IMR-90 (cell line): Measurements from ENCODE around the gene SLC4A2. TPM values are rescaled to one million over a fixed set of nuclear protein-coding genes. Genes with fewer than 3 reads are reported as not detected.
A peak's percentile ranks its signal among the peaks of the same experiment; 100 is the strongest.

ENCODE experiments used
- ATAC-seq: fragments of 200-7000 bp; cut with Tn5 transposase; 2 replicates; pipeline ENCODE4 v1.9.1; 2020; ENCODE audit warnings: low read depth, mild to moderate bottlenecking, moderate library complexity
- BruUV-seq: library from RNA; stranded (reverse); fragments of 400-500 nt; replicated peaks from 2 replicates; lab custom pipeline; 2021; lab: Mats Ljungman, UMichigan
- CTCF ChIA-PET: fragments of 300-600 bp; formaldehyde crosslinking; extraction: SDS; loops from one replicate; lab custom pipeline; 2021; ENCODE audit warnings: antibody characterized with exemption; lab: Yijun Ruan, JAX
- POLR2A ChIA-PET: fragments of 300-600 bp; sonication (Branson Sonifier 250); formaldehyde crosslinking; loops from one replicate; lab custom pipeline; 2022; ENCODE audit warnings: antibody characterized with exemption; ENCODE audit not compliant: unreplicated experiment; lab: Charles Lee
- DNase-seq: peaks from one replicate; pipeline ENCODE4 v3.0.0; 2013
- H2AFZ ChIP-seq: replicated peaks from 2 replicates; pipeline ENCODE3; 2013; ENCODE audit warnings: low read length, mild to moderate bottlenecking; ENCODE audit not compliant: poor library complexity
- H2AK5ac ChIP-seq: 2 replicates; pipeline ENCODE4 v1.6.1; 2013; ENCODE audit warnings: low read depth, low read length, inconsistent platforms
- H2AK9ac ChIP-seq: replicated peaks from 2 replicates; pipeline ENCODE3; 2013; ENCODE audit warnings: mild to moderate bottlenecking, low read depth, low read length, moderate library complexity; ENCODE audit not compliant: poor library complexity
- H2BK120ac ChIP-seq: 2 replicates; pipeline ENCODE4 v1.6.1; 2013; ENCODE audit warnings: low read depth, low read length, inconsistent platforms
- H2BK15ac ChIP-seq: 3 replicates; pipeline ENCODE4 v1.6.1; 2013; ENCODE audit warnings: low read depth, low read length, inconsistent platforms
- H2BK20ac ChIP-seq: 2 replicates; pipeline ENCODE4 v1.6.1; 2013; ENCODE audit warnings: low read depth, mild to moderate bottlenecking, inconsistent platforms, low read length, moderate library complexity
- H2BK5ac ChIP-seq: 2 replicates; pipeline ENCODE4 v1.6.1; 2013; ENCODE audit warnings: mild to moderate bottlenecking, low read depth, low read length, inconsistent platforms; ENCODE audit not compliant: poor library complexity, severe bottlenecking
- H3K14ac ChIP-seq: replicated peaks from 2 replicates; pipeline ENCODE4 v1.6.1; 2013; ENCODE audit warnings: low read depth, low read length, inconsistent platforms
- H3K18ac ChIP-seq: 2 replicates; pipeline ENCODE4 v1.6.1; 2013; ENCODE audit warnings: low read depth, low read length, control low read depth
- H3K23ac ChIP-seq: 2 replicates; pipeline ENCODE4 v1.6.1; 2013; ENCODE audit warnings: low read depth, low read length, inconsistent platforms
- H3K27ac ChIP-seq: 2 replicates; pipeline ENCODE4 v1.5.1; 2013; ENCODE audit warnings: mild to moderate bottlenecking, control low read depth, low read length; ENCODE audit not compliant: insufficient read depth
- H3K27me3 ChIP-seq: 2 replicates; pipeline ENCODE4 v1.6.1; 2013; ENCODE audit warnings: low read length; ENCODE audit not compliant: control insufficient read depth, insufficient read depth
- H3K36me3 ChIP-seq: 2 replicates; pipeline ENCODE4 v1.6.1; 2013; ENCODE audit warnings: low read length, mixed read lengths; ENCODE audit not compliant: control insufficient read depth, insufficient read depth
- H3K4ac ChIP-seq: 2 replicates; pipeline ENCODE4 v1.6.1; 2013; ENCODE audit warnings: low read depth, low read length, inconsistent platforms
- H3K4me1 ChIP-seq: 2 replicates; pipeline ENCODE4 v1.6.1; 2013; ENCODE audit warnings: low read length, mixed read lengths; ENCODE audit not compliant: control insufficient read depth, insufficient read depth
- H3K4me2 ChIP-seq: 2 replicates; pipeline ENCODE4 v1.6.1; 2013; ENCODE audit warnings: low read depth, mild to moderate bottlenecking, control low read depth, low read length, moderate library complexity
- H3K4me3 ChIP-seq: 2 replicates; pipeline ENCODE4 v1.5.1; 2013; ENCODE audit warnings: low read depth, mild to moderate bottlenecking, control low read depth, low read length, moderate library complexity; ENCODE audit not compliant: insufficient read depth
- H3K56ac ChIP-seq: 2 replicates; pipeline ENCODE4 v1.6.1; 2013; ENCODE audit warnings: low read length, inconsistent platforms; ENCODE audit not compliant: insufficient read depth; ENCODE audit errors: extremely low read depth
- H3K79me1 ChIP-seq, 2 experiments: 2 replicates each; pipeline ENCODE4 v1.6.1; 2013; ENCODE audit warnings: low read length in 2 of 2, inconsistent platforms in 1 of 2, low read depth in 1 of 2
- H3K9ac ChIP-seq: 2 replicates; pipeline ENCODE4 v1.6.1; 2013; ENCODE audit warnings: low read depth, low read length, control low read depth
- H3K9me1 ChIP-seq: 2 replicates; pipeline ENCODE4 v1.6.1; 2013; ENCODE audit warnings: low read length, inconsistent platforms; ENCODE audit not compliant: insufficient read depth
- H3K9me3 ChIP-seq: 2 replicates; pipeline ENCODE4 v1.6.1; 2013; ENCODE audit warnings: low read length; ENCODE audit not compliant: control insufficient read depth, insufficient read depth
- H4K20me1 ChIP-seq: 2 replicates; pipeline ENCODE4 v1.6.1; 2013; ENCODE audit warnings: low read length, inconsistent platforms; ENCODE audit not compliant: insufficient read depth
- H4K5ac ChIP-seq: 2 replicates; pipeline ENCODE4 v1.6.1; 2013; ENCODE audit warnings: mild to moderate bottlenecking, low read depth, low read length, control low read depth
- H4K8ac ChIP-seq, 2 experiments: 2 replicates each; pipeline ENCODE4 v1.6.1; 2013; ENCODE audit warnings: low read depth in 2 of 2, low read length in 2 of 2, control low read depth in 1 of 2, inconsistent platforms in 1 of 2
- H4K91ac ChIP-seq: 2 replicates; pipeline ENCODE4 v1.6.1; 2013; ENCODE audit warnings: low read depth, low read length, inconsistent platforms; ENCODE audit not compliant: insufficient read depth
- BHLHE40 ChIP-seq: fragments of 150-350 bp; IDR thresholded peaks from 2 replicates; pipeline ENCODE4 v1.6.1; 2016; ENCODE audit warnings: mild to moderate bottlenecking, low read depth, low read length
- CEBPB ChIP-seq: IDR thresholded peaks from 2 replicates; pipeline ENCODE4 v1.6.1; 2012; ENCODE audit warnings: low read depth, low read length, improper control_type of control experiment
- FOS ChIP-seq: fragments of 150-350 bp; IDR thresholded peaks from 2 replicates; pipeline ENCODE4 v1.6.1; 2016; ENCODE audit warnings: low read depth, low read length
- MAZ ChIP-seq: IDR thresholded peaks from 2 replicates; pipeline ENCODE4 v1.6.1; 2012; ENCODE audit warnings: low read depth, mild to moderate bottlenecking, low read length, improper control_type of control experiment, moderate library complexity, borderline replicate concordance
- MXI1 ChIP-seq: IDR thresholded peaks from 2 replicates; pipeline ENCODE4 v1.6.1; 2012; ENCODE audit warnings: low read depth, mild to moderate bottlenecking, low read length, moderate library complexity, borderline replicate concordance
- NFE2L2 ChIP-seq: fragments of 150-350 bp; IDR thresholded peaks from 2 replicates; pipeline ENCODE4 v1.6.1; 2016; ENCODE audit warnings: low read depth, mild to moderate bottlenecking, low read length
- POLR2A ChIP-seq: IDR thresholded peaks from 2 replicates; pipeline ENCODE4 v1.6.1; 2012; ENCODE audit warnings: mild to moderate bottlenecking, low read depth, low read length
- RAD21 ChIP-seq: IDR thresholded peaks from 2 replicates; pipeline ENCODE4 v1.6.1; 2012; ENCODE audit warnings: low read length, improper control_type of control experiment
- SMC3 ChIP-seq: fragments of 150-350 bp; IDR thresholded peaks from 2 replicates; pipeline ENCODE4 v1.6.1; 2016; ENCODE audit warnings: low read depth, mild to moderate bottlenecking, antibody characterized with exemption, low read length, moderate library complexity
- WGBS, 2 experiments: methylation state at CpG; one replicate each; pipeline versions ENCODE4 v1.1.5 to v1.1.7; 2013; ENCODE audit warnings: missing lambda C conversion rate in 2 of 2; ENCODE audit not compliant: insufficient read length in 1 of 2; ENCODE audit errors: extremely low coverage in 2 of 2; 5-methylcytosine and 5-hydroxymethylcytosine counted together
- dilution Hi-C: fragments of 300-500 bp; cut with HindIII; formaldehyde crosslinking; loops from one replicate; pipeline ENCODE4 v1.14.3; 2018; ENCODE audit warnings: low sequenced_read_pairs; ENCODE audit not compliant: unreplicated experiment
- in situ Hi-C: fragments of 300-500 bp; cut with MboI; formaldehyde crosslinking; loops from 3 replicates; pipeline ENCODE4 v1.14.3; 2019; ENCODE audit warnings: low sequenced_read_pairs, inconsistent platforms, mixed read lengths
- intact Hi-C: fragments of 100-400 bp; cut with micrococcal nuclease; formaldehyde crosslinking; loops from 2 replicates; pipeline ENCODE4 v1.10.0; 2022
- polyA plus RNA-seq, 3 experiments: library from polyadenylated mRNA; depleted of rRNA; stranded (reverse); fragments of >200 nt; gene quantifications; 2 replicates each; pipeline ENCODE4 v1.2.3, GENCODE V29; 2012; ENCODE audit warnings: low replicate concordance in 1 of 3
- total RNA-seq: library from RNA; depleted of rRNA; stranded (reverse); fragments of >200 nt; gene quantifications from 2 replicates; pipeline ENCODE4 v1.2.3, GENCODE V29; 2012
- TF ChIP-seq, protein P1 (sequence below): fragments of 150-350 bp; IDR thresholded peaks from 2 replicates; pipeline ENCODE4 v1.6.1; 2017; ENCODE audit warnings: mild to moderate bottlenecking, antibody characterized with exemption, low read length, low read depth
- TF ChIP-seq, protein P2 (sequence below): fragments of 150-350 bp; IDR thresholded peaks from 2 replicates; pipeline ENCODE4 v1.6.1; 2016; ENCODE audit warnings: low read depth, mild to moderate bottlenecking, low read length, moderate library complexity, borderline replicate concordance
- TF ChIP-seq, protein P3 (sequence below): conservative IDR thresholded peaks from 2 replicates; pipeline ENCODE4 v1.5.1; 2012; ENCODE audit warnings: mild to moderate bottlenecking, low read depth, low read length, improper control_type of control experiment

The SLC4A2 gene
- total and polyA plus RNA-seq, 2 of the 4 experiments (the other 2 are of a cell fraction) = 29.6 to 91.0 TPM

DNA sequence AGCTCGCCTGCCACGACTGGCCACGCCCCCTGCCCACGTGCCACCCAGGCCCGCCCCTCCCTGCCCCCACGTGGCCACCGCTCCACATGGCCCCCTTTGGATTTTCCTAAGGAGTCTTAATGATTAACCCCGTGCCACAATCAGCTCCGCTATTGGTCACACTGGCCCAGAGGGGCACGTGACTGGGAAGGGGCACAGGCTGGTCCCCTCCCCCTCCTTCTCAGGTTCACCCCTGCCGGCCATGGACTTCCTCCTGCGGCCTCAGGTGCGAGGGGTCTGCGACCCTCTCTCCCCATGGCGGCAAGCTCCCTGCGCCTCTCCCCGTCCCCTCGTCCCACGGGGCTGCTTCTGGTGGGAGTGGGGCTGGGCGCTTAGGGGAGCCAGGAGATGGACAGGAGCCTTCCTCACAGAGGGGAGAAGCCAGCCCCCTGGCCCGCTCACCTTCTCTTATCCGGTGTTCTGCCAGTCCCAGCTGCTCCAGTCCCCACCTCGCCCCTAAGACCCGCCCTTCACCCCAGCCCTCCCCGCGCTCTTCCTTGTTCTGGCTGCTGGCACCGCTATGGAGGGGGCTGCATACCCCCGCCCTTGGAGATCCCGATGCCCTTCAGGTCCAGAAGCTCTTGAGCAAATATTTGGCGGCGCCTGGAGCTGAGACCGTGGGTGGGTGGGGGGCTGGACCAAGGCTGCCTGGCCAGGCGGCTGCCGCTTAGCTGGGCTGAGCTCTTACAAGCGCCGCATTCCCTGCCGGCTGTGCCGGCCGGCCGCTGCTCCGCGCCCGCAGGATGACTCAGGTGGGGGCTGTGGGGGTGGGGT is 3.2 kb downstream of the SLC4A2 start:
- BruUV-seq = no TSS peak
- peak overlapping the region; percentile 60 for H4K91ac ChIP-seq
- H3K79me1 ChIP-seq = peaks cover 24 to 66% of the 10 kb centered on the region in 2 experiments
- no peak overlapping the region for H3K9ac ChIP-seq
- no peak overlapping the region for H3K23ac ChIP-seq
- H3K9me3 ChIP-seq = no peaks in the 10 kb centered on the region
- H3K4me3 ChIP-seq = no peak overlapping the region
- DNase-seq = peak; percentile 76
- dilution Hi-C loops (no loop called here), intact Hi-C loops (no loop called here), in situ Hi-C loops (no loop called here)
- peaks cover 39% of the 10 kb centered on the region for H3K4me1 ChIP-seq
- ChIA-PET POLR2A (interaction anchor here (0.6 kb wide), 1 partner anchor 19 kb away, joined by 3 read pairs; no protein-coding TSS in a partner anchor), CTCF (no interaction called here)
- H3K18ac ChIP-seq = no peak overlapping the region
- peak overlapping the region; percentile 58 for H2AFZ ChIP-seq
- no peak overlapping the region for H4K5ac ChIP-seq
- 0 out of 2 replicates have a peak overlapping the region, but pooled peaks have one; percentile 47 for H3K14ac ChIP-seq
- peaks cover 12% of the 10 kb centered on the region; the same call in 1 of the 2 replicates for H3K9me1 ChIP-seq
- peak overlapping the region; percentile 94 for H2AK5ac ChIP-seq
- H4K8ac ChIP-seq = no peak overlapping the region
- H3K56ac ChIP-seq = no peak overlapping the region
- TF ChIP-seq POLR2A (peak; percentile 58), FOS (no peak), MXI1 (peak; percentile 86), RAD21 (no peak), BHLHE40 (peak; percentile 12; the same call in 1 of the 2 replicates), NFE2L2 (peak; percentile 14; the same call in 1 of the 2 replicates), SMC3 (no peak), CEBPB (no peak), MAZ (peak; percentile 86)
- TF ChIP-seq, protein P1, sequence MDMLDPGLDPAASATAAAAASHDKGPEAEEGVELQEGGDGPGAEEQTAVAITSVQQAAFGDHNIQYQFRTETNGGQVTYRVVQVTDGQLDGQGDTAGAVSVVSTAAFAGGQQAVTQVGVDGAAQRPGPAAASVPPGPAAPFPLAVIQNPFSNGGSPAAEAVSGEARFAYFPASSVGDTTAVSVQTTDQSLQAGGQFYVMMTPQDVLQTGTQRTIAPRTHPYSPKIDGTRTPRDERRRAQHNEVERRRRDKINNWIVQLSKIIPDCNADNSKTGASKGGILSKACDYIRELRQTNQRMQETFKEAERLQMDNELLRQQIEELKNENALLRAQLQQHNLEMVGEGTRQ = peak; percentile 95
- TF ChIP-seq, protein P2, sequence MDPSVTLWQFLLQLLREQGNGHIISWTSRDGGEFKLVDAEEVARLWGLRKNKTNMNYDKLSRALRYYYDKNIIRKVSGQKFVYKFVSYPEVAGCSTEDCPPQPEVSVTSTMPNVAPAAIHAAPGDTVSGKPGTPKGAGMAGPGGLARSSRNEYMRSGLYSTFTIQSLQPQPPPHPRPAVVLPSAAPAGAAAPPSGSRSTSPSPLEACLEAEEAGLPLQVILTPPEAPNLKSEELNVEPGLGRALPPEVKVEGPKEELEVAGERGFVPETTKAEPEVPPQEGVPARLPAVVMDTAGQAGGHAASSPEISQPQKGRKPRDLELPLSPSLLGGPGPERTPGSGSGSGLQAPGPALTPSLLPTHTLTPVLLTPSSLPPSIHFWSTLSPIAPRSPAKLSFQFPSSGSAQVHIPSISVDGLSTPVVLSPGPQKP = no peak
- TF ChIP-seq, protein P3, sequence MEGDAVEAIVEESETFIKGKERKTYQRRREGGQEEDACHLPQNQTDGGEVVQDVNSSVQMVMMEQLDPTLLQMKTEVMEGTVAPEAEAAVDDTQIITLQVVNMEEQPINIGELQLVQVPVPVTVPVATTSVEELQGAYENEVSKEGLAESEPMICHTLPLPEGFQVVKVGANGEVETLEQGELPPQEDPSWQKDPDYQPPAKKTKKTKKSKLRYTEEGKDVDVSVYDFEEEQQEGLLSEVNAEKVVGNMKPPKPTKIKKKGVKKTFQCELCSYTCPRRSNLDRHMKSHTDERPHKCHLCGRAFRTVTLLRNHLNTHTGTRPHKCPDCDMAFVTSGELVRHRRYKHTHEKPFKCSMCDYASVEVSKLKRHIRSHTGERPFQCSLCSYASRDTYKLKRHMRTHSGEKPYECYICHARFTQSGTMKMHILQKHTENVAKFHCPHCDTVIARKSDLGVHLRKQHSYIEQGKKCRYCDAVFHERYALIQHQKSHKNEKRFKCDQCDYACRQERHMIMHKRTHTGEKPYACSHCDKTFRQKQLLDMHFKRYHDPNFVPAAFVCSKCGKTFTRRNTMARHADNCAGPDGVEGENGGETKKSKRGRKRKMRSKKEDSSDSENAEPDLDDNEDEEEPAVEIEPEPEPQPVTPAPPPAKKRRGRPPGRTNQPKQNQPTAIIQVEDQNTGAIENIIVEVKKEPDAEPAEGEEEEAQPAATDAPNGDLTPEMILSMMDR = no peak
- H3K4me2 ChIP-seq = peak overlapping the region; percentile 62; the same call in 1 of the 2 replicates
- H3K27me3 ChIP-seq = no peaks in the 10 kb centered on the region
- H2BK5ac ChIP-seq = peak overlapping the region; percentile 51
- peak overlapping the region; percentile 52 for H3K27ac ChIP-seq
- 0% methylated on average over 2 of the region's 43 CpGs; no CpG with 5 or more reads in 1 of the 2 experiments for WGBS, 2 experiments
- peaks cover 32% of the 10 kb centered on the region for H4K20me1 ChIP-seq
- H2AK9ac ChIP-seq = peak overlapping the region; percentile 97
- H2BK15ac ChIP-seq = no peak overlapping the region; the same call in 2 of the 3 replicates
- H3K36me3 ChIP-seq = peaks cover 31% of the 10 kb centered on the region
- peak overlapping the region; percentile 89 for H3K4ac ChIP-seq
- peak overlapping the region; percentile 26; the same call in 1 of the 2 replicates for H2BK120ac ChIP-seq
- H2BK20ac ChIP-seq = no peak overlapping the region; the same call in 1 of the 2 replicates
- peak; percentile 28 for ATAC-seq
